ENCODE data around the gene OSBPL2. TPM values are rescaled to one million over a fixed set of nuclear protein-coding genes. Genes with fewer than 3 reads are reported as not detected.

OSBPL2 gene
- total and polyA plus RNA-seq, 9 of the 15 experiments (the other 6 are each of a cell fraction or from before 2014, with no cell fraction given) = 2.5 to 25.6 (median 14.1) TPM

GRCh38 chr20:62281161-62281933 is 43.0 kb downstream of the OSBPL2 start (continued):
- TF ChIP-seq, protein P1, sequence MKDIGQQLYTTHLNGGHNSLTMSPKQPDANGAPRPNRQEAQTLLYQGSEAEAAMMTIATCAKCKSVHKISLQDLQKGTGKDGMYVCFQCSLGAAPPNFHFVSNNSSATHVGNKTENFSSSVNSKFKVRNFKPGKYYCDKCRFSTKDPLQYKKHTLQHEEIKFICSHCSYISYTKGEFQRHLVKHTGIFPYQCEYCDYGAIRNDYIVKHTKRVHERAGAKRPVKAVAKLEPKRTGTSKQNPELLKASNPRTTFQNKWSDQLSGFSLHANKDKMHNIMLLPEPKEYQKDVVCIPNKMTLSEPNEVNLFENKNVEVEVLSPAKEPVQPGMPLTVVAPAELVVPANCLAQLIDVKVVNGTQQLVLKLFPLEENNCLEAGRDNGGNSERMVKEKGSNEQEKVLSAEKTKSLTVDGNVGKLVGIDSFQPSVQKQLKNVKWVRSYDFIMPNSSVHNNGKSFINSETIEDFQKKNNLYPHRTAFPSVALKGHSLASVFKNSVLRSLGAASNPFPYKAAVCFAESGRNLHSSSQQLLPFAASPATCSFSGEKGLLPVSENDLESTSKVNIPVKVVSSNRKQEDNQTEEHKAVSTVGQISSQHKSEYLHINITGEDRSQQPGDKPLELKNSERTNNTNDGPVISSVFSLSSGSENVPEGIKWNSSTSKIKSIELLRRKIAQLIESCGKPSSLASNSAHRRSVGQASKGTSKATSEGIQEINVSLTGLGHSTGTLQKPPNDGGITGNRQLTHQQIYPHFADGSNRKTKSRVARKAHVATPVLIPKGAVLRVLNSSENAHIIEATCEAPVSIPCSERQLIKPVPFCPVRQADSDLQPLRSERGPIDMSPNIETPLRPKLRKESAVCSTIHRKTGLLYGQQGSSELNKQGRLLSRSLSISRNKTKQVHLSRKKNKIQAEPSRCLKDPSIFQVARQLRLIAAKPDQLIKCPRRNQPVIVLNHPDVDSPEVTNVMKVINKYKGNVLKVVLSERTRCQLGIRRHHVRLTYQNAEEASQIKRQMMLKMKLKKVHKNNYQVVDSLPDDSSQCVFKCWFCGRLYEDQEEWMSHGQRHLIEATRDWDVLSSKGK (CRISPR knock-in tag; IDR thresholded peaks at IDR 0.05) = no peak

DNA sequence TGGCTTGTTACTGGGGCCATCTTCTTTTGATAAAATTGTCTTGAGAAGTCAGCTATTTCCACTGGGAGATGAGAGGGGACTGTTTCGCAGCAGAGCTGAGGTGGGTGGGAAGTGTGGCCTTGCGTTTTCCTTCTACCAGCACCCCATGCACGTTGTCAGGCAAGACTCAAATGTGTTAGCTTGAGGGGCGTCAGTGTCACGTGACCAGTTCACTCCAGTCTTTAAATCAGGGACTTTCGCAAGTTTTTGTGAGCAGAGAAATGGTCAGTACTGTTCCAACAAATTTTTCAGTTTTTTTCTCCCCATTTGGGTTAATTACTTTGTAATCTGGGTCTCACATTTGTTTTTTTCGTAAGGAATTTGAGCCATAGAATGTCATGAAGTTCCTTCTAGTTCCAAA is 43.8 kb downstream of the OSBPL2 start:
- Histone ChIP-seq H3K9ac (ENCODE audit: insufficient read depth in 1 of 2, low read depth in 2 of 2, low read length in 2 of 2) (no peak overlapping the region), H3K79me2 (ENCODE audit: control insufficient read depth, insufficient read depth, low read length) (no peaks in the 10 kb centered on the region), H3K4me1 (replicated peaks in 1 of 2; ENCODE audit: control insufficient read depth in 2 of 2, insufficient read depth in 2 of 2, low read length in 2 of 2) (peaks cover 0 to 9% of the 10 kb centered on the region in 2 experiments; a peak in 1 of 5 replicates), H3K27ac (ENCODE audit: extremely low read depth, low read depth, low read length) (no peak overlapping the region), H3K27me3 (ENCODE audit: control insufficient read depth in 2 of 2, insufficient read depth in 2 of 2, low read length in 2 of 2) (no peaks in the 10 kb centered on the region), H4K20me1 (replicated peaks; ENCODE audit: control insufficient read depth, insufficient read depth, low read length) (no peaks in the 10 kb centered on the region; the same call in 1 of the 2 replicates), H3K36me3 (ENCODE audit: control insufficient read depth, insufficient read depth, low read length) (peaks cover 49% of the 10 kb centered on the region; the same call in 2 of the 3 replicates), H3K9me3 (replicated peaks; ENCODE audit: control insufficient read depth, insufficient read depth, low read depth, low read length) (no peaks in the 10 kb centered on the region), H3K4me2 (ENCODE audit: insufficient read depth, low read length) (no peak overlapping the region), H2AFZ (ENCODE audit: low read depth, low read length) (no peak overlapping the region), H3K9me1 (ENCODE audit: control insufficient read depth, insufficient read depth, low read length) (no peaks in the 10 kb centered on the region), H3K4me3 (no peak overlapping the region)
- FAIRE-seq = no peak
- in situ Hi-C loops (cut with MboI) = no loop called here
- WGBS (ENCODE audit: insufficient coverage, low coverage, missing lambda C conversion rate) = 82% methylated on average over 7 of the region's 7 CpGs
- no peak for ATAC-seq
- BruUV-seq (replicated peaks) = no TSS peak
- POLR2A ChIA-PET = interaction anchor here (1.0 kb wide), 1 partner anchor 10 kb away, joined by 3 read pairs; no protein-coding TSS in a partner anchor
- no peak for DNase-seq (ENCODE audit: extremely low read depth in 1 of 4, low spot score in 3 of 4)
- CTCF ChIA-PET (ENCODE audit: low intra/inter-chr PET ratio) = no interaction called here
- intact Hi-C loops (cut with micrococcal nuclease) = no loop called here
- TF ChIP-seq TAF15 (IDR thresholded peaks at IDR 0.05; ENCODE audit: low read depth, low read length) (no peak), TFE3 (CRISPR knock-in tag; IDR thresholded peaks at IDR 0.05) (peak; percentile 56), ETS2 (tag; IDR thresholded peaks at IDR 0.05; ENCODE audit: borderline replicate concordance, poor library complexity, severe bottlenecking) (no peak), MCM2 (IDR thresholded peaks at IDR 0.05; ENCODE audit: low read depth) (no peak), HOXB6 (CRISPR knock-in tag; IDR thresholded peaks at IDR 0.05; ENCODE audit: borderline replicate concordance) (no peak), CSDE1 (IDR thresholded peaks at IDR 0.05) (no peak), ZNF224 (CRISPR knock-in tag; IDR thresholded peaks at IDR 0.05) (no peak), TFAM (CRISPR knock-in tag; conservative IDR thresholded peaks at IDR 0.05) (no peak), POLR3A (IDR thresholded peaks at IDR 0.05; ENCODE audit: borderline replicate concordance, extremely low read depth, insufficient read depth, insufficient read length) (no peak), KAT8 (IDR thresholded peaks at IDR 0.05; ENCODE audit: low read depth) (no peak), ZNF408 (CRISPR knock-in tag; IDR thresholded peaks at IDR 0.05; ENCODE audit: low read depth) (no peak), BRF1 (IDR thresholded peaks at IDR 0.05; ENCODE audit: borderline replicate concordance, extremely low read depth, insufficient read length) (no peak), RAD51 (IDR thresholded peaks at IDR 0.05; ENCODE audit: borderline replicate concordance, low read depth) (peak; percentile 62; the same call in 1 of the 2 replicates)

All from K562 (cell line).